Measurements from ENCODE around the gene TMED8. TPM values are rescaled to one million over a fixed set of nuclear protein-coding genes. Genes with fewer than 3 reads are reported as not detected.

The TMED8 gene
- total and polyA plus RNA-seq, 4 donors, result 1.3 to 6.9 (median 4.2) TPM

DNA sequence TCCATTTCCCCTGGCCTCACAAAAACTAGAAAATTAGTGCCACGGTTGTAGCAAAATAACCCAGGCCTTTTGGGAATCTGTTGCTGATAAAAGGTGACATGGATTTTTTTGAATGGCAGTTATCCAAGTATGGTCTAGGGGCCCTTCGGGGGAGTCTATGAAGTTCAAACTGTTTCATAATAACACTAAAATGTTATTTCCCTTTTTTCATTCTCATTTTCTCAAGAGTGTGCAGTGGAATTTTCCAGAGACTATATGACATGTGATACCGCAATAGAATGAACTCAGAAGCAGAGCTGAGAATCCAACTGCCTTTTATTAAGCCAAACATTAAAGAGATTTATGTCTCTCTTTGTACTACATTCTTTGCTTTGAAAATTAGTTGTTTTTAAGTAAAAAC lies 29.1 kb downstream of the TMED8 start:
- no peak overlapping the region for H3K9ac ChIP-seq (ENCODE audit: low read depth in 1 of 2, low read length in 2 of 2)
- peaks cover 0 to 1% (median 0%) of the 10 kb centered on the region in 4 donors for H3K4me1 ChIP-seq (ENCODE audit: control insufficient read depth in 4 of 4, insufficient read depth in 4 of 4, low read length in 3 of 4)
- H3K4me3 ChIP-seq (ENCODE audit: low read depth in 1 of 3, low read length in 3 of 3), result no peak overlapping the region
- no peak for DNase-seq (ENCODE audit: low spot score)
- WGBS, result 84% methylated on average over 3 of the region's 3 CpGs
- TF ChIP-seq RAD21 (IDR thresholded peaks at IDR 0.05) (no peak), NR2F2 (IDR thresholded peaks at IDR 0.05) (no peak), ATF3 (IDR thresholded peaks at IDR 0.05) (no peak), TAF1 (conservative IDR thresholded peaks at IDR 0.05) (no peak), SP1 (IDR thresholded peaks at IDR 0.05) (no peak), HNF4G (IDR thresholded peaks at IDR 0.05) (no peak), YY1 (IDR thresholded peaks at IDR 0.05) (no peak)
- TF ChIP-seq, protein P1, sequence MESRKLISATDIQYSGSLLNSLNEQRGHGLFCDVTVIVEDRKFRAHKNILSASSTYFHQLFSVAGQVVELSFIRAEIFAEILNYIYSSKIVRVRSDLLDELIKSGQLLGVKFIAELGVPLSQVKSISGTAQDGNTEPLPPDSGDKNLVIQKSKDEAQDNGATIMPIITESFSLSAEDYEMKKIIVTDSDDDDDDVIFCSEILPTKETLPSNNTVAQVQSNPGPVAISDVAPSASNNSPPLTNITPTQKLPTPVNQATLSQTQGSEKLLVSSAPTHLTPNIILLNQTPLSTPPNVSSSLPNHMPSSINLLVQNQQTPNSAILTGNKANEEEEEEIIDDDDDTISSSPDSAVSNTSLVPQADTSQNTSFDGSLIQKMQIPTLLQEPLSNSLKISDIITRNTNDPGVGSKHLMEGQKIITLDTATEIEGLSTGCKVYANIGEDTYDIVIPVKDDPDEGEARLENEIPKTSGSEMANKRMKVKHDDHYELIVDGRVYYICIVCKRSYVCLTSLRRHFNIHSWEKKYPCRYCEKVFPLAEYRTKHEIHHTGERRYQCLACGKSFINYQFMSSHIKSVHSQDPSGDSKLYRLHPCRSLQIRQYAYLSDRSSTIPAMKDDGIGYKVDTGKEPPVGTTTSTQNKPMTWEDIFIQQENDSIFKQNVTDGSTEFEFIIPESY (IDR thresholded peaks at IDR 0.05), result no peak
- TF ChIP-seq, protein P2, sequence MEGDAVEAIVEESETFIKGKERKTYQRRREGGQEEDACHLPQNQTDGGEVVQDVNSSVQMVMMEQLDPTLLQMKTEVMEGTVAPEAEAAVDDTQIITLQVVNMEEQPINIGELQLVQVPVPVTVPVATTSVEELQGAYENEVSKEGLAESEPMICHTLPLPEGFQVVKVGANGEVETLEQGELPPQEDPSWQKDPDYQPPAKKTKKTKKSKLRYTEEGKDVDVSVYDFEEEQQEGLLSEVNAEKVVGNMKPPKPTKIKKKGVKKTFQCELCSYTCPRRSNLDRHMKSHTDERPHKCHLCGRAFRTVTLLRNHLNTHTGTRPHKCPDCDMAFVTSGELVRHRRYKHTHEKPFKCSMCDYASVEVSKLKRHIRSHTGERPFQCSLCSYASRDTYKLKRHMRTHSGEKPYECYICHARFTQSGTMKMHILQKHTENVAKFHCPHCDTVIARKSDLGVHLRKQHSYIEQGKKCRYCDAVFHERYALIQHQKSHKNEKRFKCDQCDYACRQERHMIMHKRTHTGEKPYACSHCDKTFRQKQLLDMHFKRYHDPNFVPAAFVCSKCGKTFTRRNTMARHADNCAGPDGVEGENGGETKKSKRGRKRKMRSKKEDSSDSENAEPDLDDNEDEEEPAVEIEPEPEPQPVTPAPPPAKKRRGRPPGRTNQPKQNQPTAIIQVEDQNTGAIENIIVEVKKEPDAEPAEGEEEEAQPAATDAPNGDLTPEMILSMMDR (IDR thresholded peaks at IDR 0.05; ENCODE audit: low read depth, low read length, missing input control), result no peak
- no peaks in the 10 kb centered on the region for H3K27me3 ChIP-seq (ENCODE audit: control insufficient read depth in 4 of 4, insufficient read depth in 4 of 4, low read length in 3 of 4)
- H3K9me3 ChIP-seq (ENCODE audit: control insufficient read depth in 4 of 4, low read length in 3 of 4), result no peaks in the 10 kb centered on the region
- peaks cover 0 to 5% (median 2%) of the 10 kb centered on the region in 4 donors for H3K36me3 ChIP-seq (ENCODE audit: control insufficient read depth in 4 of 4, insufficient read depth in 3 of 4, low read depth in 1 of 4, low read length in 3 of 4)
- no peak overlapping the region for H3K27ac ChIP-seq (ENCODE audit: low read depth in 1 of 2, low read length in 2 of 2)

- Histone ChIP-seq H3K27ac (ENCODE audit: low read depth in 1 of 2, low read length in 2 of 2) (no peak overlapping the region), H3K27me3 (ENCODE audit: control insufficient read depth in 4 of 4, insufficient read depth in 4 of 4, low read length in 3 of 4) (no peaks in the 10 kb centered on the region), H3K9ac (ENCODE audit: low read depth in 1 of 2, low read length in 2 of 2) (no peak overlapping the region), H3K36me3 (ENCODE audit: control insufficient read depth in 4 of 4, insufficient read depth in 3 of 4, low read depth in 1 of 4, low read length in 3 of 4) (peaks cover 2 to 15% (median 6%) of the 10 kb centered on the region in 4 donors), H3K4me1 (ENCODE audit: control insufficient read depth in 4 of 4, insufficient read depth in 4 of 4, low read length in 3 of 4) (no peaks in the 10 kb centered on the region), H3K4me3 (ENCODE audit: low read depth in 1 of 3, low read length in 3 of 3) (no peak overlapping the region), H3K9me3 (ENCODE audit: control insufficient read depth in 4 of 4, low read length in 3 of 4) (no peaks in the 10 kb centered on the region)
- 76% methylated on average over 2 of the region's 2 CpGs for WGBS
- DNase-seq (ENCODE audit: low spot score), result no peak
- TF ChIP-seq YY1 (IDR thresholded peaks at IDR 0.05), result no peak
- TF ChIP-seq NR2F2 (IDR thresholded peaks at IDR 0.05), result no peak
- TF ChIP-seq FOXA2 (IDR thresholded peaks at IDR 0.05), result no peak
- no peak for TF ChIP-seq JUND (IDR thresholded peaks at IDR 0.05)
- no peak for TF ChIP-seq FOXA1 (IDR thresholded peaks at IDR 0.05)
- TF ChIP-seq SP1 (IDR thresholded peaks at IDR 0.05), result no peak
- TF ChIP-seq, protein P2 (IDR thresholded peaks at IDR 0.05; ENCODE audit: low read depth, low read length, missing input control), result no peak
- TF ChIP-seq TAF1 (conservative IDR thresholded peaks at IDR 0.05), result no peak
- TF ChIP-seq HNF4A (conservative IDR thresholded peaks at IDR 0.05), result no peak
- TF ChIP-seq EGR1 (IDR thresholded peaks at IDR 0.05; ENCODE audit: low read depth in 2 of 2), result no peak
- no peak for TF ChIP-seq ATF3 (IDR thresholded peaks at IDR 0.05)
- no peak for TF ChIP-seq HNF4G (IDR thresholded peaks at IDR 0.05)
- TF ChIP-seq, protein P3, sequence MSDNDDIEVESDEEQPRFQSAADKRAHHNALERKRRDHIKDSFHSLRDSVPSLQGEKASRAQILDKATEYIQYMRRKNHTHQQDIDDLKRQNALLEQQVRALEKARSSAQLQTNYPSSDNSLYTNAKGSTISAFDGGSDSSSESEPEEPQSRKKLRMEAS (IDR thresholded peaks at IDR 0.05), result no peak
- TF ChIP-seq GABPA (IDR thresholded peaks at IDR 0.05 in 1 of 2, conservative IDR thresholded peaks at IDR 0.05 in 1 of 2), result no peak
- TF ChIP-seq REST (IDR thresholded peaks at IDR 0.05), result no peak
- TF ChIP-seq RXRA (IDR thresholded peaks at IDR 0.05), result no peak
- no peak for TF ChIP-seq RAD21 (IDR thresholded peaks at IDR 0.05)
- TF ChIP-seq, protein P1 (IDR thresholded peaks at IDR 0.05), result no peak
Measured at GRCh38 chr14:77346495-77346894, 30.4 kb downstream of the TMED8 start.

All from liver (tissue), 9 donors.